ENCODE measurements around the gene TBCD.

Gene TBCD

GRCh38 chr17:82927661-82928601, 176.1 kb downstream of the TBCD start:
- no peak for FAIRE-seq

- FAIRE-seq = no peak
Observed at GRCh38 chr17:82929011-82929622, 177.3 kb downstream of the TBCD start.

- no peak for FAIRE-seq
Observed at GRCh38 chr17:82929676-82930042, 177.8 kb downstream of the TBCD start.

- FAIRE-seq = no peak
Observed at GRCh38 chr17:82930043-82930923, 178.4 kb downstream of the TBCD start.

GRCh38 chr17:82930924-82931698, 179.2 kb downstream of the TBCD start:
- no peak for FAIRE-seq

GRCh38 chr17:82931699-82932517, 180.0 kb downstream of the TBCD start:
- no peak for FAIRE-seq

- FAIRE-seq = no peak
Observed at GRCh38 chr17:82932518-82933310, 180.8 kb downstream of the TBCD start.

GRCh38 chr17:82933911-82934310, 182.0 kb downstream of the TBCD start:
- FAIRE-seq = no peak

GRCh38 chr17:82935966-82936767, 184.3 kb downstream of the TBCD start:
- FAIRE-seq = no peak

GRCh38 chr17:82936768-82937171, 184.9 kb downstream of the TBCD start:
- no peak for FAIRE-seq

GRCh38 chr17:82937411-82938371, 185.8 kb downstream of the TBCD start:
- FAIRE-seq = no peak

- FAIRE-seq = no peak
Observed at GRCh38 chr17:82938486-82938872, 186.6 kb downstream of the TBCD start.

GRCh38 chr17:82938873-82939620, 187.2 kb downstream of the TBCD start:
- no peak for FAIRE-seq

- no peak for FAIRE-seq
Observed at GRCh38 chr17:82939621-82940135, 187.8 kb downstream of the TBCD start.

GRCh38 chr17:82940226-82941020, 188.6 kb downstream of the TBCD start:
- no peak for FAIRE-seq
